ENCODE data around the gene HRC.
"Not testable (repeated sequence)": the region's sequence is repeated elsewhere in the genome, so short reads cannot be mapped to it uniquely, and the experiment has no call there.

The HRC gene, protein sequence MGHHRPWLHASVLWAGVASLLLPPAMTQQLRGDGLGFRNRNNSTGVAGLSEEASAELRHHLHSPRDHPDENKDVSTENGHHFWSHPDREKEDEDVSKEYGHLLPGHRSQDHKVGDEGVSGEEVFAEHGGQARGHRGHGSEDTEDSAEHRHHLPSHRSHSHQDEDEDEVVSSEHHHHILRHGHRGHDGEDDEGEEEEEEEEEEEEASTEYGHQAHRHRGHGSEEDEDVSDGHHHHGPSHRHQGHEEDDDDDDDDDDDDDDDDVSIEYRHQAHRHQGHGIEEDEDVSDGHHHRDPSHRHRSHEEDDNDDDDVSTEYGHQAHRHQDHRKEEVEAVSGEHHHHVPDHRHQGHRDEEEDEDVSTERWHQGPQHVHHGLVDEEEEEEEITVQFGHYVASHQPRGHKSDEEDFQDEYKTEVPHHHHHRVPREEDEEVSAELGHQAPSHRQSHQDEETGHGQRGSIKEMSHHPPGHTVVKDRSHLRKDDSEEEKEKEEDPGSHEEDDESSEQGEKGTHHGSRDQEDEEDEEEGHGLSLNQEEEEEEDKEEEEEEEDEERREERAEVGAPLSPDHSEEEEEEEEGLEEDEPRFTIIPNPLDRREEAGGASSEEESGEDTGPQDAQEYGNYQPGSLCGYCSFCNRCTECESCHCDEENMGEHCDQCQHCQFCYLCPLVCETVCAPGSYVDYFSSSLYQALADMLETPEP

DNA sequence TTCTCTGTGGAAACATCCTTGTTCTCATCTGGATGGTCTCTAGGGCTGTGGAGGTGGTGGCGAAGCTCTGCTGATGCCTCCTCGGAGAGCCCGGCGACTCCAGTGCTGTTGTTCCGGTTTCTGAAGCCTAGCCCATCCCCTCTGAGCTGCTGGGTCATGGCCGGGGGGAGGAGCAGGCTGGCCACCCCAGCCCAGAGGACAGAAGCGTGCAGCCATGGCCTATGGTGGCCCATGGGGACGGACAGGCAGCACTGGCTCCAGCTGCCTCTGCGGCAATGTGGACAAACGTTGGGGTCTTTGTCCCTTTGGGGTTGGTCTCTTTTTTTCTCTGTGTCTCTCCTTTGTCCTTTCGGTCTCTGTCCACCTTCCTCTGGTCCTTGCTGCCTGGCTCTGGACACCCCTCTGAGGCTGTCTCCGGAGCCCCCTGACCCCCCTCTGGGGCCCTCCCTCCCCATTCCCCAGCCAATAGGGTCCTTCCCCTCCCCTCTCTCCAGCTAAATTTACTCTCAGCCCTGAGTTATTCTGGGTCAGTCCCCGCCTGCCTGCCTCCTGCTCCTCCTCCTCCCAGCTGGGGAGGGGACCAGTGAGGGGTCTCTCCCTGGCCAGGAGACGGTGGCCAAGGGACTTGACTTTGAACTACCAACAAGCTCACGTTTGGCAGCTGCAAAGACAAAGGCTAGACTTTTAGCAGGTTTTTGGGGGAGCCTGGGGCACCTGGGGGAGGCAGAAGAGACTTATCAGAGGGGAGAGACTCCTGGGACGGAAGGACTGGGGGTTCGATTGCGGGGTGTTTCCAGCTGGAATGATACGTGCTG is at the start of gene HRC:
Gene HRC, minus strand, starts transcription at position 392 of the 815 bp plus-strand sequence. Its CDS starts 159 bp downstream, at position 233.
- DNase-seq, result no peak

DNA sequence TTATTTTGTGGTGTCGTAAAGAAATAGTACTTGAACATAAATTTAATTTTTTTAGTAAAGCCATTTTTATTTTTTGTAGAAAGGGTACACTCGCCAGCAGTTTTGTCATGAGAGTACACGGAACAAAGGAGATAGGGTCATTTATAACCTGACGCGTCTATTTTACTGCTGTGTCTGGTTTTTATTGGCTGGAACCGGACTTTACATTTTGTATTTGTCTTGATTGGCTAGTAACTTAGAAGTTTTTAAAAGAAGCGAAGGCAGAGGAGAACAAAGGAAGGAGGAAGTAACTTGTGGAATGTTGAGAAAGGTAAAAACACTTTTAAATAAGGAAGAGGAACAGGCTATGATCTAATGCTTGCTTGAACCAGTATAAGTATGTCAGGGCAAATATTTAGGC is 45.8 kb upstream of the HRC start:
- no peak for DNase-seq

DNA sequence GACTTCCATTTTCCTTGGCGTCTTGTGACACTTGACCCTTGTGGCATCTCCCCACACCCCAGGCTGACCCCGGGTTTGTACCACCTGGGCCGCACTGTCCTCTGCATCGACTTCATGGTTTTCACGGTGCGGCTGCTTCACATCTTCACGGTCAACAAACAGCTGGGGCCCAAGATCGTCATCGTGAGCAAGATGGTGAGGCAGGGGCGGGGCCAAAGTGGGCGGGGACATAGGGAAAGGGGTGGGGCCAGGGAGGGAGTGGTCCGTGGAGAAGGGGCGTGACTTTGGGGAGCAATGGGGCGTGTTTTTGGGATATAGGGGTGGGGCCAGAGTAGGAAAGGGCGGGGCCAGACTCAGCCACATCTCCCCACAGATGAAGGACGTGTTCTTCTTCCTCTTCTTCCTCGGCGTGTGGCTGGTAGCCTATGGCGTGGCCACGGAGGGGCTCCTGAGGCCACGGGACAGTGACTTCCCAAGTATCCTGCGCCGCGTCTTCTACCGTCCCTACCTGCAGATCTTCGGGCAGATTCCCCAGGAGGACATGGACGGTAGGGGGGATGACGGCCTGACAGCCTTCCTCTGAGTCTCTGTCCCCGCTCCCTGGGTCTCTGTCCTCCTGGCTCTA is 45.2 kb upstream of the HRC start:
- DNase-seq, result no peak

DNA sequence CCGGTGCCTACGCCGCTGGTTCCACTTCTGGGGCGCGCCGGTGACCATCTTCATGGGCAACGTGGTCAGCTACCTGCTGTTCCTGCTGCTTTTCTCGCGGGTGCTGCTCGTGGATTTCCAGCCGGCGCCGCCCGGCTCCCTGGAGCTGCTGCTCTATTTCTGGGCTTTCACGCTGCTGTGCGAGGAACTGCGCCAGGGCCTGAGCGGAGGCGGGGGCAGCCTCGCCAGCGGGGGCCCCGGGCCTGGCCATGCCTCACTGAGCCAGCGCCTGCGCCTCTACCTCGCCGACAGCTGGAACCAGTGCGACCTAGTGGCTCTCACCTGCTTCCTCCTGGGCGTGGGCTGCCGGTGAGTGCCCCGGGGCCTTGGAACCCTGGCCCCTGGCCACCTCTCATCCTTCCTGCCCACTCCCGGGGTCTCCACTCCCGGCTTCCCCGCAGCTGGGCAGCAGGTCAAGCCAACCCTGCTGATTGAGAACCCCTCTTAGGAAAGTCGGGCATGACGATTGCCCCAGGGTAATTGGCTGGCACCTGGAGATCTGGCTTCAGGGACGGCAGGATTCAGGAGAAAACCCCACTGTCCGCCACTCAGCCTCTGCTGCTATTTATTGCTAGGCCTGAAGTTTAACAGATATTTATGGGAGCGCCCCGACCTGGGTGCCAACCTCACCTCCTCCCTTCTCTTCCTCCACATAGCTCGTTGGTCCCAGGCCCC is 41.5 kb upstream of the HRC start:
- DNase-seq, result no peak

DNA sequence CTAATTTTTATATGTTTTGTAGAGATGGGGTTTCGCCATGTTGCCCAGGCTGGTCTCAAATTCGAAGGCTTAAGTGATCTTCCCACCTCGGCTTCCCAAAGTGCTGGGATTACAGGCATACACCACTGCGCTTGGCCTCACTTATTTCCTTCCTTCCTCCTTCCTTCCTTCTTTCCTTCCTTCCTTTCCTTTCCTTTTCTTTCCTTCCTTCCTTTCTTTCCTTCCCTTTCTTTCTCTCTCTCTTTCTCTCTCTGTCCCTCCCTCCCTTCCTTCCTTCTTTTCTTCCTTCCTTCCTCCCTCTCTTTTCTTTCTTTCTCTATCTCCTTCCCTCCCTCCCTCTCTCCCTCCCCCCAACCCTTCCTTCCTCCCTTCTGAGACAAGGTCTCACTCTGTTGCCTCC is 39.2 kb upstream of the HRC start:
- DNase-seq, result no peak

DNA sequence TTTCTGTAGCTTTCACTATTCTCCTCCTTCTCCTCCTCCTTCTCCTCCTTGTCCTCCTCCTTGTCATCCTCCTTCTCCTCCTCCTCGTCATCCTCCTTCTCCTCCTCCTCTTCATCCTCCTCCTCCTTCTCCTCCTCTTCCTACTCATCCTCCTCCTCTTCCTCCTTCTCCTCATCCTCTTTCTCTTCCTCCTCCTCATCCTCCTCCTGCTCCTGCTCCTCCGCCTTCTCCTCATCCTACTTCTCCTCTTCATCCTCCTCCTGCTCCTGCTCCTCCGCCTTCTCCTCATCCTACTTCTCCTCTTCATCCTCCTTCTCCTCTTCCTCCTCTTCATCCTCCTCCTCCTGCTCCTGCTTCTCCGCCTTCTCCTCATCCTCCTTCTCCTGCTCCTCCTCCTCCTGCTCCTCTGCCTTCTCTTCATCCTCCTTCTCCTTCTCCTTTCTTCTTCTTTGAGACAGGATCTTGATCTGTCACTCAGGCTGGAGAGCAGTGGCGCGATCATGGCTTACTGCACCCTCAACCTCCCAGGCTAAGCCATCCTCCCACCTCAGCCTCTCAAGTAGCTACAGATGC is 38.7 kb upstream of the HRC start:
- no peak for DNase-seq

DNA sequence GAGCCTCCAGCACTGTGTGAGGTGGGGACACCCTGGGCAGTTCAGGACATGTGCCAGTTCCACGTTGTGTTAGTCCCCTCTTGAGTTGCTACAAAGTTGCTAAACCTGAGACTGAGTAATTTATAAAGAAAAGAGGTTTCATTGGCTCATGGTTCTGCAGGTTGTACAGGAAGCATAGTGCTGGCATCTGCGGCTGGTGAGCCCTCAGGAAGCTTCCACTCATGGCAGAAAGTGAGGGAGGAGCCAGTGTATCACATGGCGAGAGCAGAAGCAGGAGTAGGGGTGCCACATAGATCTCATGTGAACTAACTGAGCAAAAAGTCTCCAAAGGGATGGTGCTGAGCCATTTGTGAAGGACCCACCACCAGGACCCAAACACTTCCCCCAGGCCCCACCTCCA is 35.6 kb upstream of the HRC start:
- DNase-seq, result no peak

DNA sequence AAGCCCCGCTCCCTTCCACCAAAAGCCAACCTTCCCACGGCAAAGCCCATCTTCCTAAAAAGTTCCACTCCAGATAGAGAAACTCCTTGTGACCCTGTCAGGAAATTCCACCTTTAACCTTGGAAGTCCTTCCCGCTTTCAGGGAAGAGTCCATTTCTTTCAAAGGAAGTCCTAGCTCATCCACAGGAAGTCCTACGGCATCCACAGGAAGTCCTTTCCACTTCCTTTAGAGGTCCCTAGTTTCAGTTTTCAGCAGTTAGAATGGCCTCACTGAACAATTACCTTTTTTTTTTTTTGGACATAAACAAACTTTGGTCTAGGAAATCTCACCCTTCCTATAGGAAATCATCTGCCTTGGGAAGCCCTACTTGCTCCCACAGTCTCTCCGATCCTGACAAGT is 34.1 kb upstream of the HRC start:
- no peak for DNase-seq

DNA sequence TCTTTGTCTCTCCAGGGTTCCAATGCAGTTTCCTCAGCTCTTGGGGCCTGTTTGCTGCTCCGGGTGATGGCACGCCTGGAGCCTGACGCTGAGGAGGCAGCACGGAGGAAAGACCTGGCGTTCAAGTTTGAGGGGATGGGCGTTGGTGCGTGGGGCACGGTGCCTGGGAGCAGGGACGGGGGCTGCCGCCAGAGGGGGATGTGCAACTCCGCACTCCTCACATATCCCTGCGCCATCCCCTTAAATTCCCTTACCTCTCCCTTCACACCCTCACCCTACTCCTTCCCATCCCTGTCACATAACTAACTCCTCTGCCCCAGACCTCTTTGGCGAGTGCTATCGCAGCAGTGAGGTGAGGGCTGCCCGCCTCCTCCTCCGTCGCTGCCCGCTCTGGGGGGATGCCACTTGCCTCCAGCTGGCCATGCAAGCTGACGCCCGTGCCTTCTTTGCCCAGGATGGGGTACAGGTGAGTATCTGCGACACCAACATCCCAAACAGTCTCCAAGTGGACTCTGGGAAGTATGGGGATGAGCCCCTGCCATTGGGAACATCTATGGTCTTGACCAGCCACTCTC is 33.5 kb upstream of the HRC start:
- DNase-seq, result no peak

DNA sequence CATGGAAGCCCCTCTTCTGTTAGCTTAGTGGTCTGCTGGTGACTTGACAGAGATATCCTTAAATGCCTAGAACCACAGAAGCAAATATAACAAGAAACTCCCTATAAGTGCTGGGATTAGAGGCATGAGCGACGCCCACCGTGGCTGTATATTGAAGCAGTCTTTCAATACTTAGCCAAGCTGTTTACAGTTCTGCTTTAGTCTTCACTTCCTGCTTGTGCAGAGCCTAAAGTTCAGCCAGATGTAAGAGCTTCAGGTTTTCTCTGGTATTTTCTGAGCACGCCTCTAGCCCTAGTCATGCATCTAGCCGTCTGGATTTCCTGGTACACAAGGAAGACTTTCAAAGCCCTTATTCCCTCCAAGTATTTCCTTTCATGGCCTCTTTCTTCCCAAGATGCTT is 30.9 kb upstream of the HRC start:
- no peak for DNase-seq

DNA sequence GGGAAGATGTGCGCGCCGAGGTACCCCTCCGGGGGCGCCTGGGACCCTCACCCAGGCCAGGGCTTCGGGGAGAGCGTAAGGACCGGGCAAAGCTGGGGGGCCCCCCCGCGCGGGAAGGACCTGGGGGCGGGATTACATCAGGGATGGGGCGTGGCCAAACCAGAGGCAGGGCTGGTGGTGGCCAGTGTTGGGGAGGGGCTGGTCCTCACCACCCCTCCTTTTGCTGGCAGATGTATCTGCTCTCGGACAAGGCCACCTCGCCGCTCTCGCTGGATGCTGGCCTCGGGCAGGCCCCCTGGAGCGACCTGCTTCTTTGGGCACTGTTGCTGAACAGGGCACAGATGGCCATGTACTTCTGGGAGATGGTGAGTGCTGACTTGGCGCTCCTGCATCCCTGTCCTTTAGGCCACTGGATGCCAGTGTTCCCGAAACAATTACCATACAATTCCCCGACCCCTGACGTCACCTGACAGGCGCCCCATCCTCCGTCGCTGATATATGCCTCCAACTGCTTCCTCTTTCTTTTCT is 27.7 kb upstream of the HRC start:
- no peak for DNase-seq

DNA sequence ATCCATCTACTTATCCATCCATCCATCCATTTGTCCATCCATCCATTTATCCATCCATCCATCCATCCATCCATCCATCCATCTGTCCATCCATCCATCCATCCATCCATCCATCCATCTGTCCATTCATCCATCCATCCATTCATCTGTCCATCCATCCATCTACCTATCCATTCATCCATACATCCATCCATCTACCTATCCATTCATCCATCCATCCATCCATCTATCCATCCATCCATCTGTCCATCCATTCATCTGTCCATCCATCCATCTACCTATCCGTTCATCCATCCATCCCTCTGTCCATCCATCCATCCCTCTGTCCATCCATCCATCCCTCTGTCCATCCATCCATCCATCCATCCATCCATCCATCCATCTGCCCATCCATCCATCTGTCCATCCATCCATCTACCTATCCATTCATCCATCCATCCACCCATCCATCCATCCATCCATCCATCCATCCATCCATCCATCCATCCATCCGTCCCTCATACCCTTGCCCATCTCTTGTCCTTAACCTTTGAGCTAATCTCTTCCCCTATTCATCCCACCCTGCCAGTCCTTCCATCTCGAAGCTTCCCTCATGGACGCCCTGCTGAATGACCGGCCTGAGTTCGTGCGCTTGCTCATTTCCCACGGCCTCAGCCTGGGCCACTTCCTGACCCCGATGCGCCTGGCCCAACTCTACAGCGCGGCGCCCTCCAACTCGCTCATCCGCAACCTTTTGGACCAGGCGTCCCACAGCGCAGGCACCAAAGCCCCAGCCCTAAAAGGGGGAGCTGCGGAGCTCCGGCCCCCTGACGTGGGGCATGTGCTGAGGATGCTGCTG is 27.0 kb upstream of the HRC start:
- not testable (repeated sequence) for DNase-seq

DNA sequence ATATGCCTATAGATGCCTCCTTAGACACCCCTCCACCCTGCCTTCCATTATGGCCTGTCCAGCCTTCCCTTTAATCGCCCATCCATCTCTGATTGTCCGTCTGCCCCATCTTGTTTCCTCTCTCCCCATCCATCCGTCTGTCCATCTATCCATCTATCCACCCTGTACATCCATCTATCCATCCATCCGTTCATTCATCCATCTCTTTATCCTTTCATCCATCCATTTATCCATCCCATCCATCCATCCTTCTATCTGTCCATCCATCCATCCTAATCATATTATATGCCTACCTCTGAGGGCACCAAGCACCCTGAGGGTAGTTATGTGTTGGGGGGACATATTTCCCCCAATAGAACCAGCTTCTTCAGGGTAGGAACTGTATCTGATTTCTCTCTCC is 25.5 kb upstream of the HRC start:
- DNase-seq, result no peak

DNA sequence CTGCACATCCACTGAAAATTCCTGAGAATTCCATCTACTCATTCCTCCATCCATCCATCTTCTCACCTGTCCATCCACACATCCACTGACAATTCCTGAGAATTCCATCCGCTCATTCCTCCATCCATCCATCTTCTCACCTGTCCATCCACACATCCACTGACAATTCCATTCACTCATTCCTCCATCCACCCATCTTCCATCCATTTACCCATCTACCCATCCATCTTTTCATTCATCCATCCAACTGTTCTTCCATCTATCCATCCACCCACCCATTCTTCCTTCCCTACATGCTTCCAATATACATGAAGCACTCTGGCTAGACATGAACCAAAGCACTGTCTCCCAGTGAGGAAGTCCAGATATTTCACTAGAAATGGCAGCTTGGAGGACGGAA is 18.0 kb upstream of the HRC start:
- DNase-seq, result no peak

DNA sequence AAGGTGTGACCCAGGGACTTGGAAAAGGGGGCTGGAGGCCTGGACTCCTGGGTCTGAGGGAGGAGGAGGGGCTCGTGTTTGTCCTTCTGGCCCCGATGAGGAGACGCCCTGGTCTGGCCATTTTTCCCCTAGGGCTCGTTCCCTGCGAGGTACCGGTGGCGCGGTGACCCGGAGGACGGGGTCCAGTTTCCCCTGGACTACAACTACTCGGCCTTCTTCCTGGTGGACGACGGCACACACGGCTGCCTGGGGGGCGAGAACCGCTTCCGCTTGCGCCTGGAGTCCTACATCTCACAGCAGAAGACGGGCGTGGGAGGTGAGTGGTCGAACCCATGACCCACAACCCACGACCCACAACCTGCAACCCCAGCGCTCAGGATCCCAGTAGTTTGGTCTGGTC is 13.2 kb upstream of the HRC start:
- DNase-seq, result no peak

DNA sequence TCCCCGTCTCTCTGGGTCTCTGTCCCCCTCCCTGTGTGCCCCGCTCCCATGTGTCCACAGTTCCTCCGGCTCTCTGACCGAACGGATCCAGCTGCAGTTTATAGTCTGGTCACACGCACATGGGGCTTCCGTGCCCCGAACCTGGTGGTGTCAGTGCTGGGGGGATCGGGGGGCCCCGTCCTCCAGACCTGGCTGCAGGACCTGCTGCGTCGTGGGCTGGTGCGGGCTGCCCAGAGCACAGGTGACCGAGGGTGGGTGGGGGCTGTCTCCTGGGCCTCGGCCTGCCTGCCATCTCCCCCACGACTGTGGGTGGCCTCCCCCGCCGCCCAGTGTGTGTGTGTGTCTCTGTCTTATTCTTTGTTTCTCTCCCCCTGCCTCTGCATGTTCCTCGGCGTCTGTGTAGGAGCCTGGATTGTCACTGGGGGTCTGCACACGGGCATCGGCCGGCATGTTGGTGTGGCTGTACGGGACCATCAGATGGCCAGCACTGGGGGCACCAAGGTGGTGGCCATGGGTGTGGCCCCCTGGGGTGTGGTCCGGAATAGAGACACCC is 12.7 kb upstream of the HRC start:
- no peak for DNase-seq

DNA sequence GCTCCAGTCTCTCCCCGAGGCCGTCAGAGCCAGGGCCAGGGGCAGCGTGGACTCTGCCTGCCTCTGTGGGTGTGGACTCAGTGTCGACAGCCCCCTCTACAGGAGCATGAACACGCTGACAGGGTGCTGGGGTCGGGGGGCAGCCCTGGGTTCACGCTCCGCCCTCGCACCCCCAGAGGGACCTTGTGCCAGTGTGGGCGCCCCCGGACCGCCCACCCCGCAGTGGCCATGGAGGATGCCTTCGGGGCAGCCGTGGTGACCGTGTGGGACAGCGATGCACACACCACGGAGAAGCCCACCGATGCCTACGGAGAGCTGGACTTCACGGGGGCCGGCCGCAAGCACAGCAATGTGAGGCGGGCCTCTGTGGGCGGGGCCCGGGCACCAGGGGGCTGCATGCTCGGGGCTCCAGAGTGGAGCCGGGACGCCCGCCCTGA is 10.7 kb upstream of the HRC start:
- no peak for DNase-seq

DNA sequence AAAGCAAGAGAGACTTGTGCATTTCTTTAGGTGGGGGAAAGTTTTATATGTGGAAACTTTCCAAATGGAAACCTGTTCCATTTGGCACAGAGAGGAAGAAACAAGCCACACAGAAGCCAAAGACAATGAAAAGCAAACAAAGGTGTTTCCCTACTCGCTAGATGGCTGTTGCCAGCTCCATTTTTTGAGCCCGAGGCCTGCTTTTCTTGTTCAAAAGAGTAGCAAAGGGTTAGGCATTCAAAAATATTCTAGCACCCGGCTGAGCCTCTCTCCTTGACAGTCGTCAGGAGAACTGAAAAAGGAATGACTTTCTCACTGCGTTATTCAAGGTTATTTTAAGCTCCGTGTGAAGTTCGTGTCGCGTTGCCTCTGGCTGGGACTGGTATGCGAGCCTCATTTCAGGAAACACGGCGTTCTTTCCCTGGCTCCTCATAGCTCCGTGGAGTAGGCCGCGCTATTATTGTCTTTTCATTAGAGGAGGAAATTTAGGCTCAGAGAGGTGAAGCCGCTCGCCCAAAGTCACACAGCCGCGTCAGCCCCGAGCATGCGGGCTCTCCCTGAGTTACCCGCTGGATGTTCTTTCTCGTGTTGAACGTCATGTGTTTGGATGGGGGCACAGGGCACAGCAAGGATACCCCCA is 10.0 kb upstream of the HRC start:
- no peak for DNase-seq

DNA sequence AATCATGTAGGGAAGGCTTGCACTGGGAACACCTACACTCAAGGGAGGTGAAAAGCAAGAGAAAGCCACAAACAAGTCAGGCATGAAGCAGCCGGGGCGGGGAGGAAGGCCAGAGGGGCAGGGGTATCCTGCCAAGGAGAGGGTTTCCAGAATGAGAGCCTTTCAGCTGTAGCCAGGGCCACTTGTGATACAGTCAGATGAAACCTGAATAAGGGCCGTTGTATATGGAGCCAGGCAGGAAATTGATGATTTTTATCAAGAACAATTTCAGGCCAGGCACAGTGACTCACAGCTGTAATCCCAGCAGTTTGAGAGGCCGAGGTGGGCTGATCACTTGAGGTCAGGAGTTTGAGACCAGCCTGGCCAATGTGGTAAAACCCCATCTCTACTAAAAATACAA is 6.8 kb upstream of the HRC start:
- no peak for DNase-seq
